SK-N-SH treated with all-trans-retinoic acid at 6 μM for 48 hours (cell line): ENCODE measurements around the gene SLC6A19.

Experiments
- ATAC-seq: fragments of 200-7000 bp; cut with Tn5 transposase; 3 replicates; pipeline ENCODE4 v1.9.1; 2020; ENCODE audit warnings: mild to moderate bottlenecking, moderate library complexity
- ARNTL ChIP-seq: fragments of 450-650 bp; formaldehyde crosslinking; IDR thresholded peaks from 2 replicates; pipeline ENCODE4 v1.5.0; 2020; ENCODE audit warnings: low read depth, mild to moderate bottlenecking, moderate library complexity, borderline replicate concordance
- BACH2 ChIP-seq: fragments of 250-450 bp; sonication (Bioruptor Pico); IDR thresholded peaks from 2 replicates; pipeline ENCODE4 v1.9.0; 2021; ENCODE audit warnings: mild to moderate bottlenecking, borderline replicate concordance
- CSDC2 ChIP-seq: fragments of 250-450 bp; sonication (Bioruptor Pico); IDR thresholded peaks from 2 replicates; pipeline ENCODE4 v1.5.0; 2020; ENCODE audit warnings: mild to moderate bottlenecking, moderate library complexity
- ESRRG ChIP-seq: fragments of 250-450 bp; sonication (Bioruptor Pico); IDR thresholded peaks from 2 replicates; pipeline ENCODE4 v1.6.1; 2021; ENCODE audit warnings: mild to moderate bottlenecking
- GLIS3 ChIP-seq: fragments of 250-450 bp; sonication (Bioruptor Pico); IDR thresholded peaks from 2 replicates; pipeline ENCODE4 v1.5.0; 2020; ENCODE audit warnings: mild to moderate bottlenecking, moderate library complexity
- OSR1 ChIP-seq: fragments of 250-450 bp; sonication (Bioruptor Pico); IDR thresholded peaks from 2 replicates; pipeline ENCODE4 v1.8.0; 2022; ENCODE audit warnings: moderate library complexity, mild to moderate bottlenecking, inconsistent platforms
- PPARA ChIP-seq: fragments of 250-450 bp; sonication (Bioruptor Pico); IDR thresholded peaks from 2 replicates; pipeline ENCODE4 v1.5.0; 2020; ENCODE audit warnings: mild to moderate bottlenecking, borderline replicate concordance
- RARB ChIP-seq: fragments of 250-450 bp; sonication (Bioruptor Pico); IDR thresholded peaks from 2 replicates; pipeline ENCODE4 v1.8.0; 2021; ENCODE audit warnings: mild to moderate bottlenecking, moderate library complexity
- SNAI2 ChIP-seq: fragments of 250-450 bp; sonication (Bioruptor Pico); IDR thresholded peaks from 2 replicates; pipeline ENCODE4 v1.5.0; 2020; ENCODE audit warnings: mild to moderate bottlenecking, moderate library complexity
- TCF4 ChIP-seq: fragments of 250-450 bp; sonication (Bioruptor Pico); IDR thresholded peaks from 2 replicates; pipeline ENCODE4 v1.8.0; 2021; ENCODE audit warnings: mild to moderate bottlenecking, moderate library complexity, borderline replicate concordance
- TOX ChIP-seq: fragments of 250-450 bp; sonication (Bioruptor Pico); IDR thresholded peaks from 2 replicates; pipeline ENCODE4 v1.8.0; 2021; ENCODE audit warnings: mild to moderate bottlenecking, moderate library complexity, borderline replicate concordance
- ZC3H10 ChIP-seq: fragments of 250-450 bp; sonication (Bioruptor Pico); IDR thresholded peaks from 2 replicates; pipeline ENCODE4 v1.5.1; 2021; ENCODE audit warnings: mild to moderate bottlenecking, moderate library complexity
- ZFP30 ChIP-seq: fragments of 450-650 bp; formaldehyde crosslinking; IDR thresholded peaks from 2 replicates; pipeline ENCODE4 v1.5.0; 2022; ENCODE audit warnings: mild to moderate bottlenecking, moderate library complexity
- ZNF565 ChIP-seq: fragments of 450-650 bp; formaldehyde crosslinking; conservative IDR thresholded peaks from 2 replicates; pipeline ENCODE4 v1.5.0; 2020; ENCODE audit warnings: low read depth, mild to moderate bottlenecking, moderate library complexity
- ZNF70 ChIP-seq: fragments of 450-650 bp; formaldehyde crosslinking; IDR thresholded peaks from 2 replicates; pipeline ENCODE4 v1.5.0; 2020; ENCODE audit warnings: mild to moderate bottlenecking, moderate library complexity
- ZNF8 ChIP-seq: fragments of 450-650 bp; formaldehyde crosslinking; IDR thresholded peaks from 2 replicates; pipeline ENCODE4 v1.5.0; 2020; ENCODE audit warnings: mild to moderate bottlenecking, moderate library complexity
- TF ChIP-seq, protein P1 (sequence below): fragments of 250-450 bp; sonication (Bioruptor Pico); IDR thresholded peaks from 2 replicates; pipeline ENCODE4 v1.5.1; 2021; ENCODE audit warnings: mild to moderate bottlenecking, moderate library complexity
- TF ChIP-seq, protein P2 (sequence below): fragments of 250-450 bp; sonication (Bioruptor Pico); IDR thresholded peaks from 2 replicates; pipeline ENCODE4 v1.5.1; 2020; ENCODE audit warnings: low read depth, mild to moderate bottlenecking, moderate library complexity
- TF ChIP-seq, protein P3 (sequence below): fragments of 250-450 bp; sonication (Bioruptor Pico); IDR thresholded peaks from 2 replicates; pipeline ENCODE4 v1.8.0; 2020; ENCODE audit warnings: mild to moderate bottlenecking, moderate library complexity, borderline replicate concordance
- TF ChIP-seq, protein P4 (sequence below): fragments of 250-450 bp; sonication (Bioruptor Pico); IDR thresholded peaks from 2 replicates; pipeline ENCODE4 v1.8.0; 2021; ENCODE audit warnings: low read depth, mild to moderate bottlenecking, moderate library complexity, borderline replicate concordance
- TF ChIP-seq, protein P5 (sequence below): fragments of 250-450 bp; sonication (Bioruptor Pico); IDR thresholded peaks from 2 replicates; pipeline ENCODE4 v1.5.0; 2020; ENCODE audit warnings: mild to moderate bottlenecking, moderate library complexity

Gene SLC6A19

DNA sequence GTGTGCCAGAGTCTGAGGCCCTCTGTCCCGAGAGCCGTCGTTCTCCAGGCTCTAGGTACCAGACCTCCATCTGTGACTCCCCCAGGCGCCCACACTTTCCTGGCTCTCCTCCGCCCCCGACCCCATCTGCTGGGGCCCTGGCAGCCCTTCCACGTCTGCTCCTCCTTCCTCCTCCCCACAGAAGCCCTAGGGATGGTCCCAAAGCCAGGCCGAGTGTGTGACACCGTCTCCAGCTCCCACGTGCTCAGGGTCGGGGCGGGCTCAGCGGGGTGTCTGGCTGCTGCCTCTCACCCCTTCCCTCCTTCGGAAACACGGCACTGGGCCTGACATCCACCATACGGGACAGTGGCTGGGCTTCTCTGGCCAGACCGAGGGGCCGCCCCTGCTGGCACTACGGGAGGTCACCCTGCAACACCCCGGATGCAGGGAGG, 20.5 kb upstream of the SLC6A19 start:
- no peak for TF ChIP-seq ESRRG
- no peak for TF ChIP-seq ARNTL (CRISPR knock-in tag)
- TF ChIP-seq SNAI2 (CRISPR knock-in tag), result no peak
- ATAC-seq, result no peak

DNA sequence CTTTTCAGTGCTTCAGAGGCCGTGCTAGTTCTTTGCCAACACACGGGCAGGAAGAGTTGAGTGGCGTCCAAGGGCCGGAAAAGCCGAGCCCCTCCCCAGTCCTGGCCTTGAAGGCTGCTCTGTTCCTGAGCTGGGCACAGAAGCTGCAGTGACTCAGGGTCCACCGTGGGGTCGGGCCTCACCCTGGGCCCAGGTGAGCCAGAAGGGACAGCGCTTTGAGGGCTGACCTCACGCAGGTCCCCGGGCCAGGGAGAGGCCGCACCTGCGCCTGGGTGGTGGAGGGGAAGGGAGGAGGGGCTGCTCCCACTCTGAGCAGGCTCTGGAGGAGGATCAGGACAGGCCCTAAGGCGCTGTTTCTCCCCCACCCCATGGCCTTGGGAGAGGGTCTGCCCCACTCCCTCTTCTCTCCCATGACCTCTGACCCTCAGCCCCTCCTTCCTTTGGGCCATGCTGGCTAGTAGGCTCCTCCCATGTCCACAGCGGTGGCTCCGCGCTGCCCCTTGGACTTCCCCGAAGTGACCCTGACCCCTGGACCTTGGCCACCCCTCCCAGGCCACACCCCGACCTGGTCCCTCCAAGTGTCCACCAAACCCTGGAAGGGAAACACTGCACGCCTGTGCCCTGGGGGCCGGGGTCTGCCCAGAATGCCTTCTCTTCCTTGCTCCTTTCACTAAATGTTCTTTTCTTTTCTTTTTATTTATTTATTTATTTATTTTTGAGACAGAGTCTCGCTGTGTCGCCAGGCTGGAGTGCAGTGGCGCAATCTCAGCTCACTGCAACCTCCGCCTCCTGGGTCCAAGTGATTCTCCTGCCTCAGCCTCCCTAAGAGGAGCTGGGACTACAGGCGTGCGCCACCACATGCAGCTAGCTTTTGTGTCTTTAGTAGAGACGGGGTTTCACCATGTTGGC, 19.7 kb upstream of the SLC6A19 start:
- TF ChIP-seq TOX (no peak), ZNF565 (CRISPR knock-in tag) (no peak), OSR1 (CRISPR knock-in tag) (no peak), CSDC2 (CRISPR knock-in tag) (no peak), ZNF8 (CRISPR knock-in tag) (no peak), TCF4 (CRISPR knock-in tag) (no peak), ZFP30 (CRISPR knock-in tag) (no peak), SNAI2 (CRISPR knock-in tag) (no peak), PPARA (CRISPR knock-in tag) (no peak), ZNF70 (CRISPR knock-in tag) (no peak), ZC3H10 (no peak), ARNTL (CRISPR knock-in tag) (no peak), GLIS3 (CRISPR knock-in tag) (no peak)
- TF ChIP-seq, protein P1, sequence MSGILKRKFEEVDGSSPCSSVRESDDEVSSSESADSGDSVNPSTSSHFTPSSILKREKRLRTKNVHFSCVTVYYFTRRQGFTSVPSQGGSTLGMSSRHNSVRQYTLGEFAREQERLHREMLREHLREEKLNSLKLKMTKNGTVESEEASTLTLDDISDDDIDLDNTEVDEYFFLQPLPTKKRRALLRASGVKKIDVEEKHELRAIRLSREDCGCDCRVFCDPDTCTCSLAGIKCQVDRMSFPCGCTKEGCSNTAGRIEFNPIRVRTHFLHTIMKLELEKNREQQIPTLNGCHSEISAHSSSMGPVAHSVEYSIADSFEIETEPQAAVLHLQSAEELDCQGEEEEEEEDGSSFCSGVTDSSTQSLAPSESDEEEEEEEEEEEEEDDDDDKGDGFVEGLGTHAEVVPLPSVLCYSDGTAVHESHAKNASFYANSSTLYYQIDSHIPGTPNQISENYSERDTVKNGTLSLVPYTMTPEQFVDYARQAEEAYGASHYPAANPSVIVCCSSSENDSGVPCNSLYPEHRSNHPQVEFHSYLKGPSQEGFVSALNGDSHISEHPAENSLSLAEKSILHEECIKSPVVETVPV (CRISPR knock-in tag), result no peak
- TF ChIP-seq, protein P2, sequence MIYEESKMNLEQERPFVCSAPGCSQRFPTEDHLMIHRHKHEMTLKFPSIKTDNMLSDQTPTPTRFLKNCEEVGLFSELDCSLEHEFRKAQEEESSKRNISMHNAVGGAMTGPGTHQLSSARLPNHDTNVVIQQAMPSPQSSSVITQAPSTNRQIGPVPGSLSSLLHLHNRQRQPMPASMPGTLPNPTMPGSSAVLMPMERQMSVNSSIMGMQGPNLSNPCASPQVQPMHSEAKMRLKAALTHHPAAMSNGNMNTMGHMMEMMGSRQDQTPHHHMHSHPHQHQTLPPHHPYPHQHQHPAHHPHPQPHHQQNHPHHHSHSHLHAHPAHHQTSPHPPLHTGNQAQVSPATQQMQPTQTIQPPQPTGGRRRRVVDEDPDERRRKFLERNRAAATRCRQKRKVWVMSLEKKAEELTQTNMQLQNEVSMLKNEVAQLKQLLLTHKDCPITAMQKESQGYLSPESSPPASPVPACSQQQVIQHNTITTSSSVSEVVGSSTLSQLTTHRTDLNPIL, result no peak
- TF ChIP-seq, protein P3, sequence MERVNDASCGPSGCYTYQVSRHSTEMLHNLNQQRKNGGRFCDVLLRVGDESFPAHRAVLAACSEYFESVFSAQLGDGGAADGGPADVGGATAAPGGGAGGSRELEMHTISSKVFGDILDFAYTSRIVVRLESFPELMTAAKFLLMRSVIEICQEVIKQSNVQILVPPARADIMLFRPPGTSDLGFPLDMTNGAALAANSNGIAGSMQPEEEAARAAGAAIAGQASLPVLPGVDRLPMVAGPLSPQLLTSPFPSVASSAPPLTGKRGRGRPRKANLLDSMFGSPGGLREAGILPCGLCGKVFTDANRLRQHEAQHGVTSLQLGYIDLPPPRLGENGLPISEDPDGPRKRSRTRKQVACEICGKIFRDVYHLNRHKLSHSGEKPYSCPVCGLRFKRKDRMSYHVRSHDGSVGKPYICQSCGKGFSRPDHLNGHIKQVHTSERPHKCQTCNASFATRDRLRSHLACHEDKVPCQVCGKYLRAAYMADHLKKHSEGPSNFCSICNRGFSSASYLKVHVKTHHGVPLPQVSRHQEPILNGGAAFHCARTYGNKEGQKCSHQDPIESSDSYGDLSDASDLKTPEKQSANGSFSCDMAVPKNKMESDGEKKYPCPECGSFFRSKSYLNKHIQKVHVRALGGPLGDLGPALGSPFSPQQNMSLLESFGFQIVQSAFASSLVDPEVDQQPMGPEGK (CRISPR knock-in tag), result no peak
- TF ChIP-seq, protein P4, sequence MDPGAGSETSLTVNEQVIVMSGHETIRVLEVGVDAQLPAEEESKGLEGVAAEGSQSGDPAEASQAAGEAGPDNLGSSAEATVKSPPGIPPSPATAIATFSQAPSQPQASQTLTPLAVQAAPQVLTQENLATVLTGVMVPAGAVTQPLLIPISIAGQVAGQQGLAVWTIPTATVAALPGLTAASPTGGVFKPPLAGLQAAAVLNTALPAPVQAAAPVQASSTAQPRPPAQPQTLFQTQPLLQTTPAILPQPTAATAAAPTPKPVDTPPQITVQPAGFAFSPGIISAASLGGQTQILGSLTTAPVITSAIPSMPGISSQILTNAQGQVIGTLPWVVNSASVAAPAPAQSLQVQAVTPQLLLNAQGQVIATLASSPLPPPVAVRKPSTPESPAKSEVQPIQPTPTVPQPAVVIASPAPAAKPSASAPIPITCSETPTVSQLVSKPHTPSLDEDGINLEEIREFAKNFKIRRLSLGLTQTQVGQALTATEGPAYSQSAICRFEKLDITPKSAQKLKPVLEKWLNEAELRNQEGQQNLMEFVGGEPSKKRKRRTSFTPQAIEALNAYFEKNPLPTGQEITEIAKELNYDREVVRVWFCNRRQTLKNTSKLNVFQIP (CRISPR knock-in tag), result no peak
- ATAC-seq, result no peak

DNA sequence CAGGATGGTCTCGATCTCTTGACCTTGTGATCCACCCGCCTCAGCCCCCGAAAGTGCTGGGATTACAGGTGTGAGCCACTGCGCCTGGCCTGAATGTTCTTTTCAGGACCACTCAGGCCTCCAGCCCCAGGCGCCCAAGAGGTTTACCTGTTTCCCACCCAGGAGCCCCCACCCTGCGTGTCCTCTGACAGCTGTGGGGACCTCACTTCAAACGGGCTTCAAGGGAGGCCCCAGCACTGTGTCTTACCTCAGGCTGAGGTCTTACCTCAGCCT, 19.1 kb upstream of the SLC6A19 start:
- no peak for ATAC-seq
- TF ChIP-seq ZNF8 (CRISPR knock-in tag) (no peak), BACH2 (no peak), TCF4 (CRISPR knock-in tag) (no peak), GLIS3 (CRISPR knock-in tag) (no peak), ZC3H10 (no peak), ARNTL (CRISPR knock-in tag) (no peak), ZNF565 (CRISPR knock-in tag) (no peak), ZFP30 (CRISPR knock-in tag) (no peak), TOX (no peak), RARB (CRISPR knock-in tag) (no peak), PPARA (CRISPR knock-in tag) (no peak), ESRRG (no peak)
- TF ChIP-seq, protein P4 (CRISPR knock-in tag), result no peak
- TF ChIP-seq, protein P1 (CRISPR knock-in tag), result no peak
- TF ChIP-seq, protein P5, sequence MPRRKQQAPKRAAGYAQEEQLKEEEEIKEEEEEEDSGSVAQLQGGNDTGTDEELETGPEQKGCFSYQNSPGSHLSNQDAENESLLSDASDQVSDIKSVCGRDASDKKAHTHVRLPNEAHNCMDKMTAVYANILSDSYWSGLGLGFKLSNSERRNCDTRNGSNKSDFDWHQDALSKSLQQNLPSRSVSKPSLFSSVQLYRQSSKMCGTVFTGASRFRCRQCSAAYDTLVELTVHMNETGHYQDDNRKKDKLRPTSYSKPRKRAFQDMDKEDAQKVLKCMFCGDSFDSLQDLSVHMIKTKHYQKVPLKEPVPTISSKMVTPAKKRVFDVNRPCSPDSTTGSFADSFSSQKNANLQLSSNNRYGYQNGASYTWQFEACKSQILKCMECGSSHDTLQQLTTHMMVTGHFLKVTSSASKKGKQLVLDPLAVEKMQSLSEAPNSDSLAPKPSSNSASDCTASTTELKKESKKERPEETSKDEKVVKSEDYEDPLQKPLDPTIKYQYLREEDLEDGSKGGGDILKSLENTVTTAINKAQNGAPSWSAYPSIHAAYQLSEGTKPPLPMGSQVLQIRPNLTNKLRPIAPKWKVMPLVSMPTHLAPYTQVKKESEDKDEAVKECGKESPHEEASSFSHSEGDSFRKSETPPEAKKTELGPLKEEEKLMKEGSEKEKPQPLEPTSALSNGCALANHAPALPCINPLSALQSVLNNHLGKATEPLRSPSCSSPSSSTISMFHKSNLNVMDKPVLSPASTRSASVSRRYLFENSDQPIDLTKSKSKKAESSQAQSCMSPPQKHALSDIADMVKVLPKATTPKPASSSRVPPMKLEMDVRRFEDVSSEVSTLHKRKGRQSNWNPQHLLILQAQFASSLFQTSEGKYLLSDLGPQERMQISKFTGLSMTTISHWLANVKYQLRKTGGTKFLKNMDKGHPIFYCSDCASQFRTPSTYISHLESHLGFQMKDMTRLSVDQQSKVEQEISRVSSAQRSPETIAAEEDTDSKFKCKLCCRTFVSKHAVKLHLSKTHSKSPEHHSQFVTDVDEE (CRISPR knock-in tag), result no peak
- TF ChIP-seq, protein P3 (CRISPR knock-in tag), result no peak
